MCF 10A (cell line): Measurements from ENCODE around the gene ARHGAP8. TPM values are rescaled to one million over a fixed set of nuclear protein-coding genes. Genes with fewer than 3 reads are reported as not detected.

Source experiments
- BruUV-seq: library from RNA; stranded (reverse); fragments of 400-500 nt; replicated peaks from 2 replicates; lab custom pipeline; 2021; lab: Mats Ljungman, UMichigan
- CTCF ChIA-PET: fragments of 300-600 bp; sonication (Branson Sonifier 250); formaldehyde crosslinking; extraction: SDS; loops from one replicate; lab custom pipeline; 2021; ENCODE audit warnings: antibody characterized with exemption, inconsistent platforms; lab: Yijun Ruan, JAX
- POLR2A ChIA-PET: fragments of 300-600, 350-650 bp; sonication (Branson Sonifier 250); formaldehyde crosslinking; extraction: SDS; loops from one replicate; lab custom pipeline; 2020; ENCODE audit warnings: antibody characterized with exemption, inconsistent platforms; lab: Yijun Ruan, JAX
- DNase-seq: peaks from one replicate; pipeline ENCODE4 v3.0.0-alpha.2; 2018; ENCODE audit not compliant: unreplicated experiment
- H3K27ac Mint-ChIP-seq: one replicate; pipeline ENCODE4 v1.8.0; 2022; ENCODE audit warnings: mild to moderate bottlenecking, low read depth, mixed read lengths; ENCODE audit not compliant: unreplicated experiment
- H3K27me3 Mint-ChIP-seq: one replicate; pipeline ENCODE4 v1.8.0; 2022; ENCODE audit warnings: mixed read lengths; ENCODE audit not compliant: insufficient read depth, unreplicated experiment
- H3K36me3 Mint-ChIP-seq: one replicate; pipeline ENCODE4 v1.8.0; 2022; ENCODE audit warnings: mild to moderate bottlenecking, moderate library complexity, mixed read lengths; ENCODE audit not compliant: insufficient read depth, unreplicated experiment
- H3K4me1 Mint-ChIP-seq: one replicate; pipeline ENCODE4 v1.8.0; 2022; ENCODE audit warnings: mixed read lengths; ENCODE audit not compliant: insufficient read depth, unreplicated experiment
- H3K4me3 Mint-ChIP-seq: one replicate; pipeline ENCODE4 v1.8.0; 2022; ENCODE audit warnings: mild to moderate bottlenecking, moderate library complexity, mixed read lengths; ENCODE audit not compliant: unreplicated experiment
- H3K9me3 Mint-ChIP-seq: one replicate; pipeline ENCODE4 v1.8.0; 2022; ENCODE audit warnings: mixed read lengths; ENCODE audit not compliant: unreplicated experiment
- intact Hi-C: fragments of 100-400 bp; cut with micrococcal nuclease; formaldehyde crosslinking; loops from 2 replicates; pipeline ENCODE4 v1.14.1; 2022
- total RNA-seq: library from RNA; stranded (reverse); gene quantifications from 2 replicates; pipeline ENCODE4 v1.2.3, GENCODE V29; 2022
- TF ChIP-seq, protein P1 (sequence below): fragments of 200-600 bp; IDR thresholded peaks from one replicate; pipeline ENCODE4 v1.8.0; 2022; ENCODE audit warnings: antibody characterized with exemption, mild to moderate bottlenecking; ENCODE audit not compliant: unreplicated experiment

ARHGAP8 gene
- total RNA-seq, 1 experiment from 2014 or later = 18.6 TPM

GRCh38 chr22:44909241-44909640 lies 156.9 kb downstream of the ARHGAP8 start:
- Mint-ChIP-seq H3K9me3 (peaks cover 26% of the 10 kb centered on the region), H3K4me1 (peaks cover 5% of the 10 kb centered on the region), H3K36me3 (no peaks in the 10 kb centered on the region), H3K4me3 (no peak overlapping the region), H3K27ac (no peak overlapping the region), H3K27me3 (peaks cover 42% of the 10 kb centered on the region)
- TF ChIP-seq, protein P1, sequence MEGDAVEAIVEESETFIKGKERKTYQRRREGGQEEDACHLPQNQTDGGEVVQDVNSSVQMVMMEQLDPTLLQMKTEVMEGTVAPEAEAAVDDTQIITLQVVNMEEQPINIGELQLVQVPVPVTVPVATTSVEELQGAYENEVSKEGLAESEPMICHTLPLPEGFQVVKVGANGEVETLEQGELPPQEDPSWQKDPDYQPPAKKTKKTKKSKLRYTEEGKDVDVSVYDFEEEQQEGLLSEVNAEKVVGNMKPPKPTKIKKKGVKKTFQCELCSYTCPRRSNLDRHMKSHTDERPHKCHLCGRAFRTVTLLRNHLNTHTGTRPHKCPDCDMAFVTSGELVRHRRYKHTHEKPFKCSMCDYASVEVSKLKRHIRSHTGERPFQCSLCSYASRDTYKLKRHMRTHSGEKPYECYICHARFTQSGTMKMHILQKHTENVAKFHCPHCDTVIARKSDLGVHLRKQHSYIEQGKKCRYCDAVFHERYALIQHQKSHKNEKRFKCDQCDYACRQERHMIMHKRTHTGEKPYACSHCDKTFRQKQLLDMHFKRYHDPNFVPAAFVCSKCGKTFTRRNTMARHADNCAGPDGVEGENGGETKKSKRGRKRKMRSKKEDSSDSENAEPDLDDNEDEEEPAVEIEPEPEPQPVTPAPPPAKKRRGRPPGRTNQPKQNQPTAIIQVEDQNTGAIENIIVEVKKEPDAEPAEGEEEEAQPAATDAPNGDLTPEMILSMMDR = no peak
- CTCF ChIA-PET = no interaction called here
- POLR2A ChIA-PET = no interaction called here
- intact Hi-C loops = no loop called here
- BruUV-seq = no TSS peak
- DNase-seq = no peak

Other genes with a start within 250 kb of the ARHGAP8 start
- gene PRR5, start 50.4 kb upstream of the ARHGAP8 start, total RNA-seq = 7.9 and 11.0 TPM in 2 replicates